Measurements from ENCODE around the gene TDG.
"Not testable (repeated sequence)": the region's sequence is repeated elsewhere in the genome, so short reads cannot be mapped to it uniquely, and the experiment has no call there.

DNA sequence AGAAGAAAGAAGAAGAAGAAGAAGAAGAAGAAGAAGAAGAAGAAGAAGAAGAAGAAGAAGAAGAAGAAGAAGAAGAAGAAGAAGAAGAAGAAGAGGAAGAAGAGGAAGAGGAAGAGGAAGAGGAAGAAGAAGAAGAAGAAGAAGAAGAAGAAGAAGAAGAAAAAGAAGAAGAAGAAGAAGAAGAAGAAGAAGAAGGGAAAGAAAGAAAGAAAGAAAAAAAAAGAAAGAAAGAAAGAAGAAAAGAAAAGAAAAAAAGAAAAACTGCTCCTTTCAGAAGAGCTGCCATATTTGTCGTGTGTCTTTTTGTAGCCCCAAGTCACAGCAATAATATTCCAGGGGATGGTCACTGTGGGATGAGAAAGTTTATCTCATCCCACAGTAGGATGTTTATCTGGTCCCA lies 56.2 kb downstream of the TDG start:
- not testable (repeated sequence) for TF ChIP-seq POLR2A (IDR thresholded peaks at IDR 0.05)
- TF ChIP-seq, protein P1, sequence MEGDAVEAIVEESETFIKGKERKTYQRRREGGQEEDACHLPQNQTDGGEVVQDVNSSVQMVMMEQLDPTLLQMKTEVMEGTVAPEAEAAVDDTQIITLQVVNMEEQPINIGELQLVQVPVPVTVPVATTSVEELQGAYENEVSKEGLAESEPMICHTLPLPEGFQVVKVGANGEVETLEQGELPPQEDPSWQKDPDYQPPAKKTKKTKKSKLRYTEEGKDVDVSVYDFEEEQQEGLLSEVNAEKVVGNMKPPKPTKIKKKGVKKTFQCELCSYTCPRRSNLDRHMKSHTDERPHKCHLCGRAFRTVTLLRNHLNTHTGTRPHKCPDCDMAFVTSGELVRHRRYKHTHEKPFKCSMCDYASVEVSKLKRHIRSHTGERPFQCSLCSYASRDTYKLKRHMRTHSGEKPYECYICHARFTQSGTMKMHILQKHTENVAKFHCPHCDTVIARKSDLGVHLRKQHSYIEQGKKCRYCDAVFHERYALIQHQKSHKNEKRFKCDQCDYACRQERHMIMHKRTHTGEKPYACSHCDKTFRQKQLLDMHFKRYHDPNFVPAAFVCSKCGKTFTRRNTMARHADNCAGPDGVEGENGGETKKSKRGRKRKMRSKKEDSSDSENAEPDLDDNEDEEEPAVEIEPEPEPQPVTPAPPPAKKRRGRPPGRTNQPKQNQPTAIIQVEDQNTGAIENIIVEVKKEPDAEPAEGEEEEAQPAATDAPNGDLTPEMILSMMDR (IDR thresholded peaks at IDR 0.05) = not testable (repeated sequence)
